ENCODE data around the gene ZNF43.
A peak's percentile ranks its signal among the peaks of the same experiment; 100 is the strongest.
"Not testable (repeated sequence)": the region's sequence is repeated elsewhere in the genome, so short reads cannot be mapped to it uniquely, and the experiment has no call there.

ZNF43 gene

GRCh38 chr19:21808400-21809000 is 27.5 kb downstream of the ZNF43 start:
- DNase-seq (ENCODE audit: low spot score), result not testable (repeated sequence)

- DNase-seq (ENCODE audit: low spot score), result no peak
Measured at GRCh38 chr19:21789466-21790085, 46.4 kb downstream of the ZNF43 start.

DNA sequence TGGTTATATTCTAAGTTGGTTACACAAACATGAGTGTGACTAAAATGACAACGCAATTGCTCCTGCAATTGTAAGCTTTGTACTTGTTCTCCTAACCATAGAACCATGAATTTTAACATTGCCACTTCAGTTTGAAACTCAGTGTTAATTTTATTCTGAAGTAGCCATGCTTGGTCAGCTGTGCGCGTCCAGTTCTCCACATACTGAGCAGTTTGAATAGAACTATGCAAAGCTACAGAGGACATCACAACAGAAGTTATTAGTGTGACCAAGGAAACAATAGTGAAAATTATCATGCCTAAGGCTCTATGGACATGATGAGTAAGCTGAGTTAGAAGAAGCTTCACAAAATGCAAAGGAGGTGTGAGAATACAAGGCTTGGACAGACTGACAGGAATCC is 49.0 kb downstream of the ZNF43 start:
- DNase-seq (ENCODE audit: low spot score), result no peak

GRCh38 chr19:21775792-21776191 is 60.2 kb downstream of the ZNF43 start:
- not testable (repeated sequence) for DNase-seq (ENCODE audit: low spot score)

DNA sequence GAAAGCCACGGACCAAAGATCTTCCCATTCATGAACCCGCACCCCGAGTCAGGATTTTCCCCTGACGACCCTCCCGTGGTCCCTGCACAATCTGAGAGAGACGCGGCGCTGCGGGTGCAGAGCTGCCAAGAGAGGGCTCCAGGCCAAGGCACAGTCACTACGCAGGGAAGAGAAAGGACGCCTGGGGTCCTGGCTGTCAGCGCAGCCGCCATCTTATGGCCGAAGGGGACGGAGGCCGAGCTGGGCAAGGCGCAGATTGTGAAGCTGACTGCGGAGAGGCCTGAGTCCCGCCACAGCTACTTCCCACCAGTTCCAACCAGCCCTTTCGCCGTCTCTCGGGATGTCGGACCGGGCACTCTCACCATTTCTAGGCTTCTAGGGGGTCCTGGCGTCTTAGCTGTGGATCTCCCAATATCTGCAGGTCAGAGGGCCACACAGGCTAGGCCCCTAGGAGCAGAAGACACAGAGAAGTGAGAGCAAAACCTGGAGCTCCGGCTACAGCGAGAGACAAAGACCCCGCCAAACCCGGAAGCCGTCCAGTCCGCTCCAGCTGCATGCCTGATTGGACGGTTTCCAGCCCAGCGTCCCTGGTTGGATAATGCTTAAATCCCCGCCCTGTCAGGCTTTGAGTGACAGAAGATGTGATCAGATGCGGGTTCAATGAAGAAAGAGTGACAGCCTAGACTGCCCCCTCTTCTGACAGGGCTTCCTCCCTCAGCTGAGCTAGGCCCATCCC is 68.7 kb downstream of the ZNF43 start, which contains the start of gene ZNF100:
Gene ZNF100 (minus strand): TSS at position 515 of the 736 bp plus-strand sequence. CDS start 150 bp downstream, at position 365.
- DNase-seq (ENCODE audit: low spot score), result peak; percentile 90

DNA sequence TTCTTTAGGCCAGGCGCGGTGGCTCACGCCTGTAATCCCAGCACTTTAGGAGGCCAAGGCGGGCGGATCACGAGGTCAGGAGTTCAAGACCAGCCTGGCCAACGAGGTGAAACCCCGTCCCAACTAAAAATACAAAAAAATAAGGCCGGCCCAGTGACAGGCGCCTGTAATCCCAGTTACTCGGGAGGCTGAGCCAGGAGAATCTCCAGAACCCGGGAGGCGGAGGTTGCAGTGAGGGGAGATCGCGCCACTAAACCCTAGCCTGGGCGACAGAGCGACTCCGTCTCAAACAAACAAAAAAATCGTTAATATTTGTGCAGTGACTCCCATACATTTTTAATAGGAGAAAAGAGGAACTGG is 69.3 kb downstream of the ZNF43 start:
- not testable (repeated sequence) for DNase-seq (ENCODE audit: low spot score)

DNA sequence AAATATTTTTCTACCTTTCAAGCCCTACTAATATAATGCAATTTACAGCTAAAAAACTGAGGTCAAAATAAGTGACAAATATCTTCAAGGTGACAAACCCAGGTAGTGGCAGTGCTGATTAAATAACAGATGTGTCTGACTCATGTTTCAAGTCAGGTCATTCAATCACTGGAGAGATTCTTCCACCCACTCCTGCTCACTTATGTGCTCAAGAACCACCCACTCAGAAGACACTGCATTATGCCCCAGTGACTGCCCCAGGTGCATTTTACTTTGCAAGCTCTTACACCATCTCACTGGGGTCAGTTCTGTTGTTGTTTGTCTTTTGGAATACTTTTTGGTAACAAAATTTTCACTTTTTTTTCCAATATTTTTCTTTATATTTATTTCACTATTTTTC is 70.8 kb downstream of the ZNF43 start:
- peak; percentile 8 for DNase-seq (ENCODE audit: low spot score)

GRCh38 chr19:21761547-21761946 is 74.4 kb downstream of the ZNF43 start:
- not testable (repeated sequence) for DNase-seq (ENCODE audit: low spot score)

- DNase-seq (ENCODE audit: low spot score), result no peak
Measured at GRCh38 chr19:21758296-21758695, 77.7 kb downstream of the ZNF43 start.

DNA sequence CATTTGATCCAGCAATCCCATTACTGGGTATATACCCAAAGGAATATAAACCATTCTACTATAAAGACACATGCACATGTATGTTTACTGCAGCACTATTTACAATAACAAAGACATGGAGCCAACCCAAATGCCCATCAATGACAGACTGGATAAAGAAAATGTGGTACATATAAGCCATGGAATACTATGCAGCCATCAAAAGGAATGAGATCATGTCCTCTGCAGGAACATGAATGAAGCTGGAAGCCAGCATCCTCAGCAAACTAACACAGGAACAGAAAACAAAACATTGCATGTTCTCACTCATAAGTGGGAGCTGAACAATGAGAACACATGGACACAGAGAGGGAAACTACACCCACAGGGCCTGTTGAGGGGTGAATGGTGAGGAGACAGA is 80.4 kb downstream of the ZNF43 start:
- not testable (repeated sequence) for DNase-seq (ENCODE audit: low spot score)
